Measurements from ENCODE around the gene DOCK2. TPM values are rescaled to one million over a fixed set of nuclear protein-coding genes. Genes with fewer than 3 reads are reported as not detected.
"Not testable (repeated sequence)": the region's sequence is repeated elsewhere in the genome, so short reads cannot be mapped to it uniquely, and the experiment has no call there.

The DOCK2 gene
- polyA plus RNA-seq, 1 of the 3 experiments (the other 2 are of a cell fraction) = 3.8 TPM

GRCh38 chr5:169805937-169806700 lies 169.0 kb downstream of the DOCK2 start:
- Histone ChIP-seq H3K27me3 (ENCODE audit: insufficient read depth) (no peaks in the 10 kb centered on the region), H4K20me1 (ENCODE audit: insufficient read depth) (no peaks in the 10 kb centered on the region), H3K27ac (ENCODE audit: low read depth in 2 of 2, low read length in 1 of 2) (no peak overlapping the region), H3K4me3 (ENCODE audit: low read depth in 2 of 2, low read length in 1 of 2) (no peak overlapping the region), H3K36me3 (replicated peaks in 1 of 2; ENCODE audit: control insufficient read depth in 1 of 2, insufficient read depth in 2 of 2, low read length in 1 of 2) (no peaks in the 10 kb centered on the region), H2AFZ (ENCODE audit: low read depth) (no peak overlapping the region), H3K4me1 (ENCODE audit: control insufficient read depth in 1 of 2, insufficient read depth in 2 of 2, low read depth in 1 of 2, low read length in 1 of 2) (peaks cover 9 to 11% of the 10 kb centered on the region in 2 experiments), H3K9ac (no peak overlapping the region), H3K4me2 (no peak overlapping the region), H3K79me2 (ENCODE audit: insufficient read depth) (no peaks in the 10 kb centered on the region), H3K9me2 (no peaks in the 10 kb centered on the region), H3K9me3 (no peaks in the 10 kb centered on the region), H3F3A (replicated peaks; ENCODE audit: insufficient read depth) (peaks cover 45% of the 10 kb centered on the region)
- ChIA-PET CTCF (interaction anchor here (1.3 kb wide), 1 partner anchor 174 kb away, joined by 4 read pairs; the partner anchor contains the start of gene INSYN2B), POLR2A (no interaction called here)
- 92% methylated on average over 6 of the region's 6 CpGs for WGBS (ENCODE audit: low lambda C conversion rate)
- no peak for DNase-seq
- no peak for TF ChIP-seq IRF3 (IDR thresholded peaks at IDR 0.05; ENCODE audit: low read depth, low read length)
- TF ChIP-seq TAF1 (IDR thresholded peaks at IDR 0.05; ENCODE audit: borderline replicate concordance, low read depth, low read length) = no peak
- no peak for TF ChIP-seq EZH2phosphoT487 (IDR thresholded peaks at IDR 0.05; ENCODE audit: borderline replicate concordance, low read depth)
- TF ChIP-seq RXRA (IDR thresholded peaks at IDR 0.05; ENCODE audit: borderline replicate concordance, low read depth) = no peak
- no peak for TF ChIP-seq RFX5 (IDR thresholded peaks at IDR 0.05; ENCODE audit: low read length)
- TF ChIP-seq GABPA (IDR thresholded peaks at IDR 0.05; ENCODE audit: low read depth) = no peak
- TF ChIP-seq FOXJ3 (CRISPR knock-in tag; IDR thresholded peaks at IDR 0.05) = no peak
- no peak for TF ChIP-seq SIN3A (IDR thresholded peaks at IDR 0.05; ENCODE audit: borderline replicate concordance, low read depth, low read length)
- TF ChIP-seq TEAD4 (IDR thresholded peaks at IDR 0.05; ENCODE audit: borderline replicate concordance, insufficient read depth) = no peak
- no peak for TF ChIP-seq ZBTB33 (IDR thresholded peaks at IDR 0.05; ENCODE audit: borderline replicate concordance, low read depth)
- TF ChIP-seq NFIC (IDR thresholded peaks at IDR 0.05; ENCODE audit: borderline replicate concordance) = no peak

GRCh38 chr5:169808118-169808581 lies 171.1 kb downstream of the DOCK2 start:
- no peaks in the 10 kb centered on the region for H3K36me3 ChIP-seq (replicated peaks in 1 of 2; ENCODE audit: control insufficient read depth in 1 of 2, insufficient read depth in 2 of 2, low read length in 1 of 2)
- no peak overlapping the region for H3K4me2 ChIP-seq
- TF ChIP-seq SMC3 (IDR thresholded peaks at IDR 0.05; ENCODE audit: low read depth, low read length) = no peak
- TF ChIP-seq NRF1 (IDR thresholded peaks at IDR 0.05; ENCODE audit: low read depth, low read length) = no peak
- TF ChIP-seq TCF12 (IDR thresholded peaks at IDR 0.05) = no peak
- no peak for TF ChIP-seq USF1 (IDR thresholded peaks at IDR 0.05; ENCODE audit: borderline replicate concordance, low read depth)
- no peak for TF ChIP-seq EP300 (IDR thresholded peaks at IDR 0.05; ENCODE audit: borderline replicate concordance in 1 of 2, low read depth in 1 of 2, low read length in 1 of 2)
- no peak for TF ChIP-seq MAX (IDR thresholded peaks at IDR 0.05; ENCODE audit: low read depth)
- TF ChIP-seq CHD2 (IDR thresholded peaks at IDR 0.05; ENCODE audit: low read length, partially characterized antibody) = no peak
- TF ChIP-seq MEF2A (IDR thresholded peaks at IDR 0.05; ENCODE audit: borderline replicate concordance, low read depth) = no peak
- TF ChIP-seq FOXM1 (IDR thresholded peaks at IDR 0.05; ENCODE audit: low read depth) = no peak
- H3K4me3 ChIP-seq (ENCODE audit: low read depth in 2 of 2, low read length in 1 of 2) = no peak overlapping the region
- H3K27me3 ChIP-seq (ENCODE audit: insufficient read depth) = no peaks in the 10 kb centered on the region
- H4K20me1 ChIP-seq (ENCODE audit: insufficient read depth) = no peaks in the 10 kb centered on the region
- peaks cover 6 to 9% of the 10 kb centered on the region in 2 experiments for H3K4me1 ChIP-seq (ENCODE audit: control insufficient read depth in 1 of 2, insufficient read depth in 2 of 2, low read depth in 1 of 2, low read length in 1 of 2)
- H3K9ac ChIP-seq = no peak overlapping the region
- no peak overlapping the region for H3K27ac ChIP-seq (ENCODE audit: low read depth in 2 of 2, low read length in 1 of 2)
- POLR2A ChIA-PET = no interaction called here
- H3F3A ChIP-seq (replicated peaks; ENCODE audit: insufficient read depth) = peaks cover 27% of the 10 kb centered on the region
- H3K9me2 ChIP-seq = no peaks in the 10 kb centered on the region
- no peaks in the 10 kb centered on the region for H3K79me2 ChIP-seq (ENCODE audit: insufficient read depth)
- CTCF ChIA-PET = no interaction called here
- 67% methylated on average over 2 of the region's 2 CpGs for WGBS (ENCODE audit: low lambda C conversion rate)
- no peak overlapping the region for H2AFZ ChIP-seq (ENCODE audit: low read depth)
- no peaks in the 10 kb centered on the region for H3K9me3 ChIP-seq
- no peak for DNase-seq

GRCh38 chr5:169808880-169809279 lies 171.8 kb downstream of the DOCK2 start:
- H3K4me3 ChIP-seq (ENCODE audit: low read depth in 2 of 2, low read length in 1 of 2); H3K4me1 ChIP-seq (ENCODE audit: control insufficient read depth in 1 of 2, insufficient read depth in 2 of 2, low read depth in 1 of 2, low read length in 1 of 2); H3K36me3 ChIP-seq (replicated peaks in 1 of 2; ENCODE audit: control insufficient read depth in 1 of 2, insufficient read depth in 2 of 2, low read length in 1 of 2); H4K20me1 ChIP-seq (ENCODE audit: insufficient read depth); H3K27me3 ChIP-seq (ENCODE audit: insufficient read depth); H3K9ac ChIP-seq; CTCF ChIA-PET; DNase-seq; POLR2A ChIA-PET; H2AFZ ChIP-seq (ENCODE audit: low read depth); H3K9me2 ChIP-seq; H3K79me2 ChIP-seq (ENCODE audit: insufficient read depth); H3K4me2 ChIP-seq; H3K27ac ChIP-seq (ENCODE audit: low read depth in 2 of 2, low read length in 1 of 2); H3K9me3 ChIP-seq: not testable (repeated sequence)
- 97% methylated on average over 3 of the region's 3 CpGs for WGBS (ENCODE audit: low lambda C conversion rate)
- peaks cover 20% of the 10 kb centered on the region for H3F3A ChIP-seq (replicated peaks; ENCODE audit: insufficient read depth)

Data from SK-N-SH (cell line).